Right lobe of liver (tissue), 6 donors: ENCODE measurements around the gene OR7G1. TPM values are rescaled to one million over a fixed set of nuclear protein-coding genes. Genes with fewer than 3 reads are reported as not detected.

Experiments
- ATAC-seq, 4 donors: fragments of 200-7000 bp; cut with Tn5 transposase; one replicate each; pipeline ENCODE4 v1.9.1; 2020; ENCODE audit warnings: mild to moderate bottlenecking in 4 of 4, moderate library complexity in 4 of 4
- DNase-seq, 3 donors: peaks; one replicate each; pipeline ENCODE4 v3.0.0-alpha.2; 2020
- H3K27ac ChIP-seq, 3 donors: fragments of 200-600 bp; one replicate each; pipeline ENCODE4 v1.8.0; 2022
- H3K27me3 ChIP-seq, 2 donors: fragments of 200-600 bp; one replicate each; pipeline ENCODE4 v1.8.0; 2022
- H3K36me3 ChIP-seq, 4 donors: fragments of 200-600 bp; sonication (generic) in 1 of 4; one replicate each; pipeline versions ENCODE4 v1.5.1 to v1.8.0; 2017 to 2022; ENCODE audit warnings: control low read depth in 1 of 4
- H3K4me1 ChIP-seq, 4 donors: fragments of 200-600 bp; sonication (generic) in 1 of 4; one replicate each; pipeline versions ENCODE4 v1.5.1 to v1.8.0; 2017 to 2022; ENCODE audit warnings: control low read depth in 1 of 4
- H3K4me3 ChIP-seq, 3 donors: fragments of 200-600 bp; one replicate each; pipeline ENCODE4 v1.8.0; 2022
- H3K9me3 ChIP-seq, 4 donors: fragments of 200-600 bp; sonication (generic) in 1 of 4; one replicate each; pipeline versions ENCODE4 v1.5.1 to v1.8.0; 2017 to 2022; ENCODE audit warnings: control low read depth in 1 of 4
- POLR2A ChIP-seq: fragments of 450-650 bp; IDR thresholded peaks from one replicate; pipeline ENCODE4 v1.6.1; 2017; ENCODE audit warnings: antibody characterized with exemption, mild to moderate bottlenecking
- WGBS: methylation state at CpG from one replicate; pipeline ENCODE4 v1.1.6; 2018; ENCODE audit warnings: low coverage, low lambda C conversion rate; ENCODE audit not compliant: insufficient coverage; ENCODE audit errors: missing lambda C conversion rate; 5-methylcytosine and 5-hydroxymethylcytosine counted together
- intact Hi-C, 2 donors: fragments of 100-400 bp; cut with DNase I; formaldehyde crosslinking; loops; one replicate each; pipeline versions ENCODE4 v1.11.2 to v1.14.1; 2022
- total RNA-seq, 6 experiments: library from RNA; depleted of rRNA in 2 of 6; stranded (reverse); fragments of >200 nt in 2 of 6; fragmentation: NEBNext Ultra II Directional in 3 of 6; extraction: Animal tissue kit (Norgen Biotek cat#: 25700) in 3 of 6; gene quantifications; one replicate each; pipeline versions ENCODE4 v1.1.0 to v1.2.4, GENCODE V29; 2016 to 2023
- TF ChIP-seq, protein P1 (sequence below), 4 donors: fragments of 200-600 bp in 3 of 4; fragments of 450-650 bp in 1 of 4; IDR thresholded peaks; one replicate each; pipeline versions ENCODE4 v1.5.1 to v1.8.0; 2016 to 2022; ENCODE audit warnings: antibody characterized with exemption in 4 of 4, mild to moderate bottlenecking in 2 of 4
- donor health status: DM: no; HTN: yes; CAD: no.
- donor health status: DM: no; HTN: no; CAD: no.
- donor health status: DM: no; HTN: no; CAD: no.
- donor health status: DM: no; HTN: yes; CAD: no.
- donor health status: DM: no; HTN: yes; CAD: no.

Gene OR7G1
- total RNA-seq, 6 experiments from 2014 or later: not detected

DNA sequence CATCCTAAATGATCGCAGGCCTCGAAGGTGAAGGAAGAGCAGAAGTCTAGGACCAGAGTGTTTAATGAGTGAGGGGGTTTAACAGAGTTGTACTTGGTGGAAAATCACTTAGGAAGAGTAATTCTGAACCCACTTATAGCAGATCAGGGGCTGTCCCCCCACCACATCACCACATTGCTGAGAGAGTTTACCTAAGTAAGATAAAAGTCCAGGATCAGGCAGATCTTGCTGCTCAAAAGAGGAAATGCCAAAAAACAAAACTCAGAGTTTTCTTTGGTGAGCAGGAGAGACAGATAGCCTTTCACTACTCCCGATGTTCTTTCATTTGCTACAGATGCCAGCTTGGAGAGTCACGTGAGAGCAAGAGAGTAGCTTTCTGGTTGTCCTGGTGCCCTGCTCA lies 40.0 kb upstream of the OR7G1 start:
- intact Hi-C loops: no loop called here
- H3K4me1 ChIP-seq: no peaks in the 10 kb centered on the region
- H3K9me3 ChIP-seq: peaks cover 0 to 8% (median 3%) of the 10 kb centered on the region in 4 donors
- 100% methylated on average over 3 of the region's 4 CpGs for WGBS
- no peak overlapping the region for H3K27ac ChIP-seq
- TF ChIP-seq, protein P1, sequence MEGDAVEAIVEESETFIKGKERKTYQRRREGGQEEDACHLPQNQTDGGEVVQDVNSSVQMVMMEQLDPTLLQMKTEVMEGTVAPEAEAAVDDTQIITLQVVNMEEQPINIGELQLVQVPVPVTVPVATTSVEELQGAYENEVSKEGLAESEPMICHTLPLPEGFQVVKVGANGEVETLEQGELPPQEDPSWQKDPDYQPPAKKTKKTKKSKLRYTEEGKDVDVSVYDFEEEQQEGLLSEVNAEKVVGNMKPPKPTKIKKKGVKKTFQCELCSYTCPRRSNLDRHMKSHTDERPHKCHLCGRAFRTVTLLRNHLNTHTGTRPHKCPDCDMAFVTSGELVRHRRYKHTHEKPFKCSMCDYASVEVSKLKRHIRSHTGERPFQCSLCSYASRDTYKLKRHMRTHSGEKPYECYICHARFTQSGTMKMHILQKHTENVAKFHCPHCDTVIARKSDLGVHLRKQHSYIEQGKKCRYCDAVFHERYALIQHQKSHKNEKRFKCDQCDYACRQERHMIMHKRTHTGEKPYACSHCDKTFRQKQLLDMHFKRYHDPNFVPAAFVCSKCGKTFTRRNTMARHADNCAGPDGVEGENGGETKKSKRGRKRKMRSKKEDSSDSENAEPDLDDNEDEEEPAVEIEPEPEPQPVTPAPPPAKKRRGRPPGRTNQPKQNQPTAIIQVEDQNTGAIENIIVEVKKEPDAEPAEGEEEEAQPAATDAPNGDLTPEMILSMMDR (IDR thresholded peaks at IDR 0.05): no peak
- TF ChIP-seq POLR2A: no peak
- H3K4me3 ChIP-seq: no peak overlapping the region
- ATAC-seq (no peak), DNase-seq (no peak)
- H3K36me3 ChIP-seq: peaks cover 0 to 53% (median 36%) of the 10 kb centered on the region in 4 donors
- H3K27me3 ChIP-seq: no peaks in the 10 kb centered on the region

DNA sequence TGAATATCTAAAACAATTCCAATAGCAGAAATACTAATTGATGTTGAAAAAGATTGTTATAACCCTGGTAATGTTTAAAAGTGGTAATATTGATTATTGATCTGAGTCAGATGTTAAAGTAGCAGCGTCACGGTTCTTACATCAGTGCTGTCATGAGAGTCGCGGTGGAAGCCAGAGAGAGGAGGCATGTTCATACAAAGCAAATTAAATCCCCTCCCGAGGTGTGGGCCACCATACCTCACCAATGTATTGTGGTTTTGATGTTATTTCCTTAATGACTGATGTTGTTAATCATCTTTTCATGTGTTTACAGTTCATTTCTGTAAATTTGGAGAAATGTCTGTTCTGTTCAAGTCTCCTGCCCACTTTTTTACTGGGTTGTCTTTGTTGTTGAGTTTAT lies 35.8 kb upstream of the OR7G1 start:
- intact Hi-C loops: no loop called here
- DNase-seq (no peak), ATAC-seq (no peak)
- Histone ChIP-seq H3K9me3 (peaks cover 0 to 5% (median 0%) of the 10 kb centered on the region in 4 donors), H3K4me1 (no peaks in the 10 kb centered on the region), H3K36me3 (peaks cover 0 to 13% (median 5%) of the 10 kb centered on the region in 4 donors), H3K27me3 (no peaks in the 10 kb centered on the region), H3K4me3 (no peak overlapping the region), H3K27ac (no peak overlapping the region)
- 91% methylated on average over 5 of the region's 5 CpGs for WGBS
- no peak for TF ChIP-seq POLR2A
- TF ChIP-seq, protein P1 (IDR thresholded peaks at IDR 0.05): no peak

DNA sequence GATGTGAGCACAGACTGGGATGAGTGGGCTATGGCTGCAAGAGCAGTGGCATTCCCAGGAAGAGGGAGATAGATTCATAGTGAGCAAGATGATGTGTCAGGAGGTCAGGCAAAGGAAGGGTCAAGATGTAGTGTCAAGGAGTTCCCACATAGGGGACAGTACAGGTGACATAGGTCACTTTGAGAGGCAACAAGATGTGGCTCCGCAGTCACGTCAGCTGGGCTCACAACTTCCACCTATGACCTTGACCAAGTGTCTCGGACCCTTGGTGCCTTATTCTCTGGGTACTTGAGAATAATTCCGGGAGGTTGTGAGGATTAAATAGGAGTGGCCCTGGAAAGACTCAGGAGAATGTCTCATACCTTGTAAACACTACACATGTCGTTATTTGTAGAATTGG lies 35.1 kb upstream of the OR7G1 start:
- WGBS: 90% methylated on average over 3 of the region's 5 CpGs
- Histone ChIP-seq H3K4me3 (no peak overlapping the region), H3K4me1 (no peaks in the 10 kb centered on the region), H3K36me3 (peaks cover 0 to 9% (median 2%) of the 10 kb centered on the region in 4 donors), H3K27me3 (no peaks in the 10 kb centered on the region), H3K9me3 (peaks cover 0 to 5% (median 0%) of the 10 kb centered on the region in 4 donors), H3K27ac (no peak overlapping the region)
- DNase-seq (no peak), ATAC-seq (no peak)
- intact Hi-C loops: no loop called here
- TF ChIP-seq, protein P1 (IDR thresholded peaks at IDR 0.05): no peak
- TF ChIP-seq POLR2A: no peak

DNA sequence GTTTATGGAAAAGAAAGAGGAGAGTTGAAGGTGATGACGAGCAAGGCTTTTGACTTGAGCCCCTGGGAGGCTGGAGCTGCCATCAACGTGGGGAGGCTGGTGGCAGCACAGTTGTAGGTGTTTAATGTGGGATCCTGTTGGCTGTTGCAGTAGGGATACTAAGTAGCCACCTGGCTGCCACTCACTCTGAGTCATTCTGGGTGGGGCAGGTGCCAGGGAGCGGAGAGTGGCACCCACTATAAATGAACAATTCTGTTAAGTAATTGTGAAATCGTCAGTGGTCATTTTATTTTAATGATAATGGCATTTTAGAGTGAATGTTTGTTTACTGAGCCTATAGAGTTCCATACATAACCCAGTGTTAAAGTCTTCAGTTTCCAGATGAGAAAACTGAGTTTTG lies 34.4 kb upstream of the OR7G1 start:
- intact Hi-C loops: no loop called here
- 90% methylated on average over 4 of the region's 4 CpGs for WGBS
- TF ChIP-seq, protein P1 (IDR thresholded peaks at IDR 0.05): no peak
- no peak for TF ChIP-seq POLR2A
- no peak overlapping the region for H3K4me3 ChIP-seq
- H3K27me3 ChIP-seq: no peaks in the 10 kb centered on the region
- H3K9me3 ChIP-seq: peaks cover 0 to 5% (median 2%) of the 10 kb centered on the region in 4 donors
- DNase-seq (no peak), ATAC-seq (no peak)
- no peaks in the 10 kb centered on the region for H3K4me1 ChIP-seq
- peaks cover 0 to 6% (median 0%) of the 10 kb centered on the region in 4 donors for H3K36me3 ChIP-seq
- H3K27ac ChIP-seq: no peak overlapping the region

DNA sequence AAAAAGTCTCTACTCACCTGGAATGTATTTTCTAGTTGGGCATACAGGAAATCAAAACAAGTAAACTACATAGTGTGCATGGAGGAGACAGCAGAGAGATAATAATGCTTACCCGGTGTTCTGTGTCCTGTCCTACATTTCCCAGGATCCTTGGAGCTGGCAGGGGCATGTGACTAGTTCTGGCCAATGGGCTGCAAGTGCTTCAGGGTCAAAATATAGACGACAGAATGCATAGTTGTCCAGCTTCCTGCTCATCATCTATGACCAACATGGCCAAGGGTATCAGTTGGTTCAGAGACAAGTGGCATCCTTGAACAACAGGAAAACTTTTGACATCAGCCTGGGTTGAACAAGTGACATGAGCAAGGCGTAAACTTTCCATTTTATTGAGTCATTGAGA lies 33.1 kb upstream of the OR7G1 start:
- H3K4me3 ChIP-seq: no peak overlapping the region
- intact Hi-C loops: no loop called here
- no peak for DNase-seq
- no peaks in the 10 kb centered on the region for H3K4me1 ChIP-seq
- WGBS: 88% methylated on average over 2 of the region's 3 CpGs
- no peak for ATAC-seq
- no peaks in the 10 kb centered on the region for H3K27me3 ChIP-seq
- H3K27ac ChIP-seq: no peak overlapping the region
- TF ChIP-seq, protein P1 (IDR thresholded peaks at IDR 0.05): no peak
- TF ChIP-seq POLR2A: no peak
- H3K9me3 ChIP-seq: peaks cover 3 to 9% (median 4%) of the 10 kb centered on the region in 4 donors
- H3K36me3 ChIP-seq: peaks cover 0 to 6% (median 0%) of the 10 kb centered on the region in 4 donors
